Progenitor cell of endocrine pancreas (in vitro differentiated cells): ENCODE data around the gene ERC1. TPM values are rescaled to one million over a fixed set of nuclear protein-coding genes. Genes with fewer than 3 reads are reported as not detected.

Experiments used
- DNase-seq: peaks from one replicate; pipeline ENCODE4 v3.0.0; 2021; ENCODE audit warnings: low spot score; ENCODE audit not compliant: unreplicated experiment
- H3K27ac Mint-ChIP-seq: 2 replicates; pipeline ENCODE4 v1.8.0; 2021; ENCODE audit warnings: mild to moderate bottlenecking, moderate library complexity, mixed read lengths
- H3K27me3 Mint-ChIP-seq: 2 replicates; pipeline ENCODE4 v1.8.0; 2021; ENCODE audit warnings: mixed read lengths
- H3K36me3 Mint-ChIP-seq: 2 replicates; pipeline ENCODE4 v1.8.0; 2022; ENCODE audit warnings: mixed read lengths; ENCODE audit not compliant: insufficient read depth
- H3K4me1 Mint-ChIP-seq: 2 replicates; pipeline ENCODE4 v1.8.0; 2021; ENCODE audit warnings: low read depth, mixed read lengths
- H3K4me3 Mint-ChIP-seq: 2 replicates; pipeline ENCODE4 v1.8.0; 2021; ENCODE audit warnings: low read depth, mild to moderate bottlenecking, moderate library complexity, mixed read lengths
- H3K9me3 Mint-ChIP-seq: 2 replicates; pipeline ENCODE4 v1.8.0; 2021; ENCODE audit warnings: low read depth, mixed read lengths
- total RNA-seq: library from RNA; stranded (reverse); gene quantifications from 2 replicates; pipeline ENCODE4 v1.2.1, GENCODE V29; 2021
- TF ChIP-seq, protein P1 (sequence below): fragments of 200-600 bp; sonication (generic); IDR thresholded peaks from one replicate; pipeline ENCODE4 v1.5.0; 2021; ENCODE audit warnings: antibody characterized with exemption, mild to moderate bottlenecking; ENCODE audit not compliant: unreplicated experiment

Gene ERC1
- total RNA-seq, 1 donor from 2014 or later = 146 TPM

DNA sequence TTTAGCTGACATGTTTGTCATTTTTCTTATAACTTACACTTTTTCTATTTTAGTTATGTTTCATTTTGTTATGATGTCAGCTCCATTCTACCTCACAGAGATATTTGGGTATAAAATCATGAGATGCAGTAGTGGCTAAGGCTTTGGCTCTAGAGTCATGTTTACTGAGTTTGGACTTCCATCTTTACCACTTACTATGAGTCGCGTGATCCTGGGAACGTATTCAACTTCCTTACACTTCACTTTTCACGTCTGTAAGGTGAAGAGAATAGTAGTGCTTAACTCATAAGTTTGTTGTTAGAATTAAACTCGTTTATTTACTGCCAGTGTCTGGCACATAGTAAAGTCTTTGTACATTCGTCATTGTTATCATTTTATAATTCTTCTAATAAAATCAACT is 126.3 kb downstream of the ERC1 start:
- Mint-ChIP-seq H3K4me1 (peaks cover 3% of the 10 kb centered on the region), H3K36me3 (peaks cover 5% of the 10 kb centered on the region), H3K27ac (no peak overlapping the region), H3K4me3 (no peak overlapping the region), H3K27me3 (no peaks in the 10 kb centered on the region), H3K9me3 (no peaks in the 10 kb centered on the region)
- TF ChIP-seq, protein P1, sequence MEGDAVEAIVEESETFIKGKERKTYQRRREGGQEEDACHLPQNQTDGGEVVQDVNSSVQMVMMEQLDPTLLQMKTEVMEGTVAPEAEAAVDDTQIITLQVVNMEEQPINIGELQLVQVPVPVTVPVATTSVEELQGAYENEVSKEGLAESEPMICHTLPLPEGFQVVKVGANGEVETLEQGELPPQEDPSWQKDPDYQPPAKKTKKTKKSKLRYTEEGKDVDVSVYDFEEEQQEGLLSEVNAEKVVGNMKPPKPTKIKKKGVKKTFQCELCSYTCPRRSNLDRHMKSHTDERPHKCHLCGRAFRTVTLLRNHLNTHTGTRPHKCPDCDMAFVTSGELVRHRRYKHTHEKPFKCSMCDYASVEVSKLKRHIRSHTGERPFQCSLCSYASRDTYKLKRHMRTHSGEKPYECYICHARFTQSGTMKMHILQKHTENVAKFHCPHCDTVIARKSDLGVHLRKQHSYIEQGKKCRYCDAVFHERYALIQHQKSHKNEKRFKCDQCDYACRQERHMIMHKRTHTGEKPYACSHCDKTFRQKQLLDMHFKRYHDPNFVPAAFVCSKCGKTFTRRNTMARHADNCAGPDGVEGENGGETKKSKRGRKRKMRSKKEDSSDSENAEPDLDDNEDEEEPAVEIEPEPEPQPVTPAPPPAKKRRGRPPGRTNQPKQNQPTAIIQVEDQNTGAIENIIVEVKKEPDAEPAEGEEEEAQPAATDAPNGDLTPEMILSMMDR = no peak
- DNase-seq = no peak

DNA sequence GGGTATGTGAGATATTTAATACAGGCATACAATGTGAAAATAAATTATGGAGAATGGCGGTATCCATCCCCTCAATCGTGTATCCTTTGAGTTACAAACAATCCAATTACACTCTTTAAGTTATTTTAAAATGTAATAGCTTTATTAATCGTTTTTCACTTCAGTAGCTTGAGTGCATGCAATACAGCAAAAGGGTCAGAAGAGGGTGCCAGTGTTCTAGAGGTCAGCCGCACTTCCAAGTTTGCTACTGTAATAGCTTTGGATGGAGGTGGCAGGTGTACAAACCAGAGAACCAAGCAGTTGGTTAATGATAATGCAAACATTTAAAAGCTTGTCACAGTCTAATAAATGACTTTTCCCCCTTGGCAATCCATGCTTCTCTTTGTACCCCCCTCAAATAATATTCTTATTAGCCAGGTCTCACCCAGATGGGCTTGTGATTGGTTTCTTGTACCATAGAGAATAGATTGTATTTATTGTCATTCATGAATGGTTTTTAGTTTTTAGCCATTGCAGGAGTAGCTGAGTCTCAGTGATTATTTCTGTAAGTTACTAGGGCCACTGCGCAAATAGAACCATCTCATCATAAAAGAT is 127.0 kb downstream of the ERC1 start:
- Mint-ChIP-seq H3K36me3 (peaks cover 5% of the 10 kb centered on the region), H3K27ac (no peak overlapping the region), H3K9me3 (no peaks in the 10 kb centered on the region), H3K4me1 (peaks cover 3% of the 10 kb centered on the region), H3K27me3 (no peaks in the 10 kb centered on the region), H3K4me3 (no peak overlapping the region)
- TF ChIP-seq, protein P1 = peak; percentile 100
- DNase-seq = peak; percentile 70

- Mint-ChIP-seq H3K27ac (no peak overlapping the region), H3K36me3 (peaks cover 15% of the 10 kb centered on the region), H3K27me3 (no peaks in the 10 kb centered on the region), H3K4me1 (peaks cover 3% of the 10 kb centered on the region), H3K4me3 (no peak overlapping the region), H3K9me3 (peaks cover 4% of the 10 kb centered on the region)
- DNase-seq = no peak
- TF ChIP-seq, protein P1 = no peak
These were observed 131.8 kb downstream of the ERC1 start for GRCh38 chr12:1122786-1123185.

DNA sequence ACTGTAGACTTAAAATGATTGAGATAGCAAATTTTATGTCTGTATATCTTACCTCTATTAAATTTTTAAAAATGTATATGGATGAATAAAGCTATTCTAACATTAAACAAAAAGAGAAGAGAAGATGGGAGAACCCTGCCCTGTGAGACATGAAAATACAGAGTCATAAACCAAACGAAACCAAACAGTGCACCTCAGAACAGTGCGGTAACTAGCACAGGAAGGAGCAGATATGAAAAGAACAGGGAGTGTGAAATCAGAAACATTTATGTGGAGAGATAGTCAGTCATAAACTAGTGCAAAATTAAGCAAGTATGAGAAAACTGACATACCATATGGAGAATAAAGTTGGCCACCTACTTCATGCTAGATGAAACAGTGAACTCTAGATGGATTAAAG is 135.1 kb downstream of the ERC1 start:
- no peak for DNase-seq
- Mint-ChIP-seq H3K4me1 (peaks cover 12% of the 10 kb centered on the region), H3K9me3 (peaks cover 6% of the 10 kb centered on the region), H3K4me3 (no peak overlapping the region), H3K36me3 (peaks cover 15% of the 10 kb centered on the region), H3K27me3 (no peaks in the 10 kb centered on the region), H3K27ac (no peak overlapping the region)
- TF ChIP-seq, protein P1 = no peak

DNA sequence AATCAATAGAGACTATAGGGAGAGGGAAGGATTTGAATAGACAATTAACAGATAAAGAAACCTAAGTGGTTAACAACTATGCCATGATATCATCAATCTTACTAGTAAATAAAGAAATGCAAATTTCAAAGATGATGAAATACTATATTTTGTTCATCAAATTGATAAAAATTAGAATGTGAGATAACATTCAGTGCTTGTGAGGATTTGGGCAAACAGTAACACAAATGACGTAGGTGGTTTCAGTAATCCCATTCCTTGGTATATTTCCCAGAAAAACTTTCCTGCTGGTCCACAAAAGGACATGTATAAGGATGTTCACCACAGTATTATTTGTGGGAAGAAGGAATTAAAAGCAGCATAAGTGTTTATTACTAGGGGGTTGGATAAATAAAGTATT is 136.0 kb downstream of the ERC1 start:
- Mint-ChIP-seq H3K27ac (no peak overlapping the region), H3K36me3 (peaks cover 15% of the 10 kb centered on the region), H3K4me3 (no peak overlapping the region), H3K27me3 (no peaks in the 10 kb centered on the region), H3K4me1 (peaks cover 15% of the 10 kb centered on the region), H3K9me3 (peaks cover 7% of the 10 kb centered on the region)
- no peak for DNase-seq
- TF ChIP-seq, protein P1 = no peak
